Measurements from ENCODE around the gene GRID2. TPM values are rescaled to one million over a fixed set of nuclear protein-coding genes. Genes with fewer than 3 reads are reported as not detected.

The GRID2 gene
- total and polyA plus RNA-seq, 2 of the 4 experiments (the other 2 are of a cell fraction), result under 0.01 TPM; not detected in 1

DNA sequence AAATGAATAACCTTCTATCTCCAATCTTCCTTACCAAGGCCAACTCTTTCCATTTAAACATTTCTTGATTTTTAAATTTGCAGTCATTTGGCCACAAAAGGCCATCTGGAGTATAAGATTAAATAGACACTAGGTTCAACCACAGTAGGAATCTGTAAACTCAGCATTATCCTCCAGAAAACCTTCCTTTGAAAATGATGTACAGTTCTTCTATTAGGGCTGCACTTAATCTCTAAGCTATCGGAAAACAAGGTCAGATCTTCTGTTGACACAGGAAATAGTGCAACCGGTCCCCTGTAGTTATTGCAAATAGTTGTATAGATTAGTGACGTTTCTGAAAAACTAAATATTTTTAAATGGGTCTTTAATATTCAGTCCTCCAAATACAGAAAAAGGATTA, 1165.8 kb downstream of the GRID2 start:
- dilution Hi-C loops (cut with HindIII; ENCODE audit: low sequenced_read_pairs, unreplicated experiment), result no loop called here
- POLR2A ChIA-PET (ENCODE audit: unreplicated experiment), result no interaction called here
- CTCF ChIA-PET, result interaction anchor here (0.5 kb wide), 1 partner anchor 18 kb away, joined by 3 read pairs; no protein-coding TSS in a partner anchor
- Histone ChIP-seq H2AFZ (replicated peaks; ENCODE audit: low read length, poor library complexity) (no peak overlapping the region), H2BK120ac (ENCODE audit: low read depth, low read length) (no peak overlapping the region), H4K20me1 (ENCODE audit: insufficient read depth, low read length) (no peaks in the 10 kb centered on the region), H2BK5ac (ENCODE audit: low read depth, low read length, poor library complexity, severe bottlenecking) (no peak overlapping the region), H2BK15ac (ENCODE audit: low read depth, low read length) (no peak overlapping the region), H3K9ac (ENCODE audit: low read depth, low read length) (no peak overlapping the region), H3K9me3 (ENCODE audit: control insufficient read depth, insufficient read depth, low read length) (no peaks in the 10 kb centered on the region), H4K8ac (ENCODE audit: low read depth in 2 of 2, low read length in 2 of 2) (no peak overlapping the region), H3K27me3 (ENCODE audit: control insufficient read depth, insufficient read depth, low read length) (no peaks in the 10 kb centered on the region), H3K4ac (ENCODE audit: low read depth, low read length) (no peak overlapping the region), H4K91ac (ENCODE audit: insufficient read depth, low read depth, low read length) (no peak overlapping the region), H3K27ac (ENCODE audit: insufficient read depth, low read length) (no peak overlapping the region), H3K4me3 (ENCODE audit: insufficient read depth, low read depth, low read length) (no peak overlapping the region), H3K4me2 (ENCODE audit: low read depth, low read length) (no peak overlapping the region), H3K56ac (ENCODE audit: extremely low read depth, insufficient read depth, low read length) (no peak overlapping the region), H2AK5ac (ENCODE audit: low read depth, low read length) (no peak overlapping the region), H3K14ac (replicated peaks; ENCODE audit: low read depth, low read length) (no peak overlapping the region), H3K36me3 (ENCODE audit: control insufficient read depth, insufficient read depth, low read length) (no peaks in the 10 kb centered on the region), H2BK20ac (ENCODE audit: low read depth, low read length) (no peak overlapping the region), H2AK9ac (replicated peaks; ENCODE audit: low read depth, low read length, poor library complexity) (no peak overlapping the region), H3K9me1 (ENCODE audit: insufficient read depth, low read length) (no peaks in the 10 kb centered on the region), H3K18ac (ENCODE audit: low read depth, low read length) (no peak overlapping the region), H4K5ac (ENCODE audit: low read depth, low read length) (no peak overlapping the region), H3K79me1 (ENCODE audit: low read depth in 1 of 2, low read length in 2 of 2) (no peaks in the 10 kb centered on the region), H3K4me1 (ENCODE audit: control insufficient read depth, insufficient read depth, low read length) (no peaks in the 10 kb centered on the region), H3K23ac (ENCODE audit: low read depth, low read length) (no peak overlapping the region)
- intact Hi-C loops (cut with micrococcal nuclease), result no loop called here
- in situ Hi-C loops (cut with MboI; ENCODE audit: low sequenced_read_pairs), result no loop called here
- BruUV-seq (replicated peaks), result no TSS peak
- DNase-seq (no peak), ATAC-seq (ENCODE audit: low read depth) (no peak)
- WGBS, 2 experiments (ENCODE audit: extremely low coverage in 2 of 2, insufficient read length in 1 of 2), result no CpG with 5 or more reads among the region's 3 CpGs
- TF ChIP-seq MAFK (IDR thresholded peaks at IDR 0.05; ENCODE audit: low read depth, low read length) (peak; percentile 37; the same call in 1 of the 2 replicates), POLR2A (IDR thresholded peaks at IDR 0.05; ENCODE audit: low read depth, low read length) (no peak)
